Cardiac muscle cell (in vitro differentiated cells and primary cell): ENCODE data around the gene RAD23A. TPM values are rescaled to one million over a fixed set of nuclear protein-coding genes. Genes with fewer than 3 reads are reported as not detected.
"Not testable (repeated sequence)": the region's sequence is repeated elsewhere in the genome, so short reads cannot be mapped to it uniquely, and the experiment has no call there.

Experiments used
- DNase-seq, 2 donors: peaks; one replicate each; pipeline versions ENCODE4 v3.0.0 to v3.0.0-alpha.2; 2010 to 2017; ENCODE audit warnings: low read depth in 1 of 2, low spot score in 1 of 2
- H3K27ac ChIP-seq: fragments of 200-600 bp; sonication (generic); 2 replicates; pipeline ENCODE4 v1.5.1; 2016
- H3K27me3 ChIP-seq: fragments of 200-600 bp; sonication (generic); 2 replicates; pipeline ENCODE4 v1.6.0; 2016; ENCODE audit warnings: control low read depth
- H3K36me3 ChIP-seq: fragments of 200-600 bp; sonication (generic); 2 replicates; pipeline ENCODE4 v1.5.1; 2016; ENCODE audit warnings: control low read depth
- H3K4me1 ChIP-seq: fragments of 200-600 bp; sonication (generic); 2 replicates; pipeline ENCODE4 v1.8.1; 2017; ENCODE audit warnings: low read depth, mild to moderate bottlenecking, mixed run types
- H3K4me3 ChIP-seq: fragments of 200-600 bp; sonication (generic); 2 replicates; pipeline ENCODE4 v1.5.1; 2016; ENCODE audit warnings: mild to moderate bottlenecking
- H3K9me3 ChIP-seq: fragments of 200-600 bp; sonication (generic); 2 replicates; pipeline ENCODE4 v1.5.1; 2017; ENCODE audit warnings: low read depth, mild to moderate bottlenecking, control low read depth
- CTCF ChIP-seq: IDR thresholded peaks from 2 replicates; pipeline ENCODE4 v1.5.1; 2012; ENCODE audit warnings: low read depth, mild to moderate bottlenecking, low read length
- polyA plus RNA-seq: library from polyadenylated mRNA; unstranded; fragments of >200 nt; fragmentation: Nextera tagmentation; extraction: Ambion mirVana; gene quantifications from 2 replicates; pipeline ENCODE4 v1.2.1, GENCODE V29; 2016
- total RNA-seq: library from RNA; depleted of rRNA; stranded (reverse); fragments of >200 nt; gene quantifications from 2 replicates; pipeline ENCODE4 v1.2.3, GENCODE V29; 2016

RAD23A gene
- total and polyA plus RNA-seq, 2 experiments from 2014 or later = 182 to 191 TPM

GRCh38 chr19:12956446-12957388 lies 11.1 kb downstream of the RAD23A start, which contains the start of gene GADD45GIP1:
GADD45GIP1 (minus strand) TSS chr19:12957223; CDS start chr19:12957212, 11 bp downstream.
- H3K9me3 ChIP-seq = no peaks in the 10 kb centered on the region
- TF ChIP-seq CTCF = no peak
- peak; percentile 80 to 86 for DNase-seq
- peak within 1 kb of the TSS; percentile 76 for H3K4me3 ChIP-seq
- peaks cover 6% of the 10 kb centered on the region for H3K4me1 ChIP-seq
- H3K36me3 ChIP-seq = peaks cover 9% of the 10 kb centered on the region
- H3K27me3 ChIP-seq = no peaks in the 10 kb centered on the region
- H3K27ac ChIP-seq = peak within 1 kb of the TSS; percentile 89

- Histone ChIP-seq H3K4me3 (peak overlapping the region; percentile 76), H3K27ac (peak overlapping the region; percentile 89)
- H3K27me3 ChIP-seq, DNase-seq, H3K4me1 ChIP-seq, H3K9me3 ChIP-seq, H3K36me3 ChIP-seq: not testable (repeated sequence)
Measured at GRCh38 chr19:12957389-12957952, 11.8 kb downstream of the RAD23A start.

GRCh38 chr19:12959481-12959880 lies 13.8 kb downstream of the RAD23A start:
- no peak overlapping the region for H3K4me3 ChIP-seq
- H3K27me3 ChIP-seq = no peaks in the 10 kb centered on the region
- TF ChIP-seq CTCF = no peak

GRCh38 chr19:12965017-12965811 lies 19.6 kb downstream of the RAD23A start:
- no peaks in the 10 kb centered on the region for H3K36me3 ChIP-seq
- no peaks in the 10 kb centered on the region for H3K27me3 ChIP-seq
- H3K9me3 ChIP-seq = no peaks in the 10 kb centered on the region
- H3K4me3 ChIP-seq = peak overlapping the region; percentile 22
- no peak overlapping the region for H3K27ac ChIP-seq
- DNase-seq = peak; percentile 77 to 78
- no peaks in the 10 kb centered on the region for H3K4me1 ChIP-seq
- TF ChIP-seq CTCF = peak; percentile 70

More at GRCh38 chr19:12959481-12959880, 13.8 kb downstream of the RAD23A start:
- H3K27ac ChIP-seq = no peak overlapping the region
- no peaks in the 10 kb centered on the region for H3K36me3 ChIP-seq
- H3K4me1 ChIP-seq = peaks cover 6% of the 10 kb centered on the region
- no peak for DNase-seq
- H3K9me3 ChIP-seq = no peaks in the 10 kb centered on the region

GRCh38 chr19:12965812-12966135 lies 20.1 kb downstream of the RAD23A start:
- no peaks in the 10 kb centered on the region for H3K27me3 ChIP-seq
- DNase-seq = no peak
- H3K27ac ChIP-seq = no peak overlapping the region
- H3K4me1 ChIP-seq = no peaks in the 10 kb centered on the region
- H3K9me3 ChIP-seq = no peaks in the 10 kb centered on the region
- H3K36me3 ChIP-seq = no peaks in the 10 kb centered on the region
- TF ChIP-seq CTCF = no peak
- peak overlapping the region; percentile 22 for H3K4me3 ChIP-seq
